Activated T-helper 9 cell treated with anti-CD3 and anti-CD28 coated beads, Interleukin-2, amount 50 U/mL, for 16 hours (primary cell): ENCODE measurements around the gene NDRG3.

Experiments
- DNase-seq: peaks from one replicate; pipeline ENCODE4 v3.0.0-alpha.2; 2020; ENCODE audit warnings: low read depth

The NDRG3 gene

GRCh38 chr20:36606158-36607066 lies 139.5 kb downstream of the NDRG3 start:
- DNase-seq: no peak

DNA sequence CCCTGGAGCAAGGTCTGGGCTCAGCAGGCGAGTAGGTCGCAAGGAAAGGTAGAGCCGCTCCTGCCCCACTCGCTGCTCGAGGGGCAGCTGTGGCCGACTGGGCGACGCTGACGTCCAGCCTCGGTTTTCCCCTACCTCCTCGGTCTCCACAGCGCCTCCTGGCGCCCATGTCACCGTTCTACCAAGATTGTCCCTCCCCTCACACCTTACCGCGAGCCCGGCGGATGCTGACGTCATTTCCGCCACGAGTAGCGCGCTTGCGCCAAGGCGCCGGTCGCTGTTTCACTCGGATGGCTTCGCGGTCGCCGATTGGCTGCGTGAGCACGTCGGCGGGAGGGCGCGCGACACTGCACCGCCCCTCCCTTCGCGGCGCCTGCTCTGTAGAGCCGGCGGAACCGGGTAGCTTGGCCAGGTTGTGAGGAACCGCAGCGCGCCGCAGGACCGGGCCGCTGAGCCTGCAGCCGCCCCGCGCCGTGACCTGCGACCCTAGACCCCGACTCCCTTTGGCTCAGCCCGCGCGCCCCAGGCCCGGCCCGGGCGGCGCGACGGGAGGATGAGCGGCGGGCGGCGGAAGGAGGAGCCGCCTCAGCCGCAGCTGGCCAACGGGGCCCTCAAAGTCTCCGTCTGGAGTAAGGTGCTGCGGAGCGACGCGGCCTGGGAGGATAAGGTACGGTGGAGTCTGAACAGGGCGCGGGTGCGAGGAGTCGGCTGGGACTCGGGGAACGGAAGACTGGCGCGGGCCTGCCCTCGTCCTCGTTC lies 140.3 kb downstream of the NDRG3 start, which contains the start of gene RAB5IF:
TSS of gene RAB5IF (plus strand) at position 381 of the 759 bp plus-strand sequence. CDS start at position 554, 173 bp downstream.
- peak; percentile 99 for DNase-seq

DNA sequence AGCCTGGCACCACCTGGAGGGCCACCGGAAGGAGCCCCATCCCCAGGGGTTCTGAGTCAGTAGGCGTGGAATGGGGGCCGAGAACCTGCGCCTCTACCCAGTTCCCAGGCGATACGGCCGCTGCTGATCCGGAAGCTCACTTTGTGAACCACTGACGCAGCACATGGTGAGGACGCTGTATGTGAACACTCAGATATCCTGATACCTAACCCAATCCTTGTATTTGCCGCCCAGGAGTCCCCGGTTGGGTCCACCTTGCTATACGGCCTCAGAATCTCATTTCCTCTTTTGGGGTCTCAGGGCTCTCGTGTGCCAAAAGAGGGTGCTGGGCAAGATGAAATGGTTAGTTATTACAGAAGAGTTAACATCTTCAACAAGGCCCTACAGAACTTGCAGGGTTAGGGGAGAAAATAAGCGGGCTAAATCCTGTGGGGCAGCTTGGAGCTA lies 140.9 kb downstream of the NDRG3 start:
- peak; percentile 20 for DNase-seq
